Measurements from ENCODE around the gene PPP6R2.

PPP6R2 gene

GRCh38 chr22:50310949-50311444, 32.1 kb upstream of the PPP6R2 start:
- in situ Hi-C loops (cut with MboI; ENCODE audit: low sequenced_read_pairs, unreplicated experiment) = no loop called here
- no peak for DNase-seq (ENCODE audit: low spot score)
- TF ChIP-seq, protein P1, sequence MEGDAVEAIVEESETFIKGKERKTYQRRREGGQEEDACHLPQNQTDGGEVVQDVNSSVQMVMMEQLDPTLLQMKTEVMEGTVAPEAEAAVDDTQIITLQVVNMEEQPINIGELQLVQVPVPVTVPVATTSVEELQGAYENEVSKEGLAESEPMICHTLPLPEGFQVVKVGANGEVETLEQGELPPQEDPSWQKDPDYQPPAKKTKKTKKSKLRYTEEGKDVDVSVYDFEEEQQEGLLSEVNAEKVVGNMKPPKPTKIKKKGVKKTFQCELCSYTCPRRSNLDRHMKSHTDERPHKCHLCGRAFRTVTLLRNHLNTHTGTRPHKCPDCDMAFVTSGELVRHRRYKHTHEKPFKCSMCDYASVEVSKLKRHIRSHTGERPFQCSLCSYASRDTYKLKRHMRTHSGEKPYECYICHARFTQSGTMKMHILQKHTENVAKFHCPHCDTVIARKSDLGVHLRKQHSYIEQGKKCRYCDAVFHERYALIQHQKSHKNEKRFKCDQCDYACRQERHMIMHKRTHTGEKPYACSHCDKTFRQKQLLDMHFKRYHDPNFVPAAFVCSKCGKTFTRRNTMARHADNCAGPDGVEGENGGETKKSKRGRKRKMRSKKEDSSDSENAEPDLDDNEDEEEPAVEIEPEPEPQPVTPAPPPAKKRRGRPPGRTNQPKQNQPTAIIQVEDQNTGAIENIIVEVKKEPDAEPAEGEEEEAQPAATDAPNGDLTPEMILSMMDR (IDR thresholded peaks at IDR 0.05; ENCODE audit: borderline replicate concordance, control extremely low read depth, extremely low read depth, insufficient read depth, missing control alignments) = no peak

- DNase-seq (ENCODE audit: low spot score) = no peak
- TF ChIP-seq, protein P1 (IDR thresholded peaks at IDR 0.05; ENCODE audit: borderline replicate concordance, control extremely low read depth, extremely low read depth, insufficient read depth, missing control alignments) = no peak
- in situ Hi-C loops (cut with MboI; ENCODE audit: low sequenced_read_pairs, unreplicated experiment) = no loop called here
These were observed 31.3 kb upstream of the PPP6R2 start for GRCh38 chr22:50311606-50312351.

GRCh38 chr22:50312371-50312770, 30.8 kb upstream of the PPP6R2 start:
- in situ Hi-C loops (cut with MboI; ENCODE audit: low sequenced_read_pairs, unreplicated experiment) = no loop called here
- TF ChIP-seq, protein P1 (IDR thresholded peaks at IDR 0.05; ENCODE audit: borderline replicate concordance, control extremely low read depth, extremely low read depth, insufficient read depth, missing control alignments) = no peak
- DNase-seq (ENCODE audit: low spot score) = no peak

DNA sequence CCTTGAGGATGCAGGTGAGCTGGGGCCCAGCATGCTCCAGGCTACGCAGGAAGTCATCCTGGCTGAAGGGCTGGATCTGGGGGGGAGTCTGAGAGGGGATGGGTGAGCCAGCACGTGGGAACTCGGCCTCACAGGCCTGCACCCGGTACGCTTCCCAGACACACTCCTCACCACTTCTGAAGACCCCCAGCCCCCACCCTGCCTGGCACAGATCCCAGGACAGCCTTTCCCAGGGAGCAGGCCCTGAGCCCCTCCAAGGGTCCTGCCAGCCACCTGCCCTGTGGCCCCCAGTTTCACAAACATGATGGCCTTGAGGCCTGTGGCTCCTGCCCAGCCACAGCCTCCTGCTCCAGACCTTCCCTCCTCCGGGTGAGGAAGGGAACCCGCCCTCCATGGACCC, 30.1 kb upstream of the PPP6R2 start:
- DNase-seq (ENCODE audit: low spot score) = no peak
- TF ChIP-seq, protein P1 (IDR thresholded peaks at IDR 0.05; ENCODE audit: borderline replicate concordance, control extremely low read depth, extremely low read depth, insufficient read depth, missing control alignments) = no peak
- in situ Hi-C loops (cut with MboI; ENCODE audit: low sequenced_read_pairs, unreplicated experiment) = no loop called here

GRCh38 chr22:50313600-50313999, 29.5 kb upstream of the PPP6R2 start:
- in situ Hi-C loops (cut with MboI; ENCODE audit: low sequenced_read_pairs, unreplicated experiment) = no loop called here
- TF ChIP-seq, protein P1 (IDR thresholded peaks at IDR 0.05; ENCODE audit: borderline replicate concordance, control extremely low read depth, extremely low read depth, insufficient read depth, missing control alignments) = no peak
- no peak for DNase-seq (ENCODE audit: low spot score)

- TF ChIP-seq, protein P1 (IDR thresholded peaks at IDR 0.05; ENCODE audit: borderline replicate concordance, control extremely low read depth, extremely low read depth, insufficient read depth, missing control alignments) = no peak
- DNase-seq (ENCODE audit: low spot score) = no peak
- in situ Hi-C loops (cut with MboI; ENCODE audit: low sequenced_read_pairs, unreplicated experiment) = no loop called here
These were observed 29.1 kb upstream of the PPP6R2 start for GRCh38 chr22:50314081-50314454.
